GM13977 (cell line): ENCODE results near the gene HBG2.

Experiments used
- DNase-seq: peaks from one replicate; pipeline ENCODE4 v3.0.0; 2012; ENCODE audit warnings: low spot score
- CTCF ChIP-seq: IDR thresholded peaks from 2 replicates; pipeline ENCODE4 v1.5.1; 2012; ENCODE audit warnings: mild to moderate bottlenecking, control low read depth; ENCODE audit not compliant: insufficient read depth; ENCODE audit errors: extremely low read depth, missing control alignments
- in situ Hi-C: fragments of 300-500 bp; cut with MboI; formaldehyde crosslinking; loops from one replicate; pipeline ENCODE4 v1.12.0; 2022; ENCODE audit warnings: low sequenced_read_pairs, low pct_unique_long_range_greater_than_20kb, mixed read lengths, inconsistent platforms; ENCODE audit not compliant: unreplicated experiment

Gene HBG2

GRCh38 chr11:5293028-5293427 is 38.4 kb upstream of the HBG2 start:
- no peak for TF ChIP-seq CTCF
- no peak for DNase-seq
- in situ Hi-C loops: no loop called here

- DNase-seq: peak; percentile 59
- TF ChIP-seq CTCF: peak; percentile 67
- in situ Hi-C loops: no loop called here
Measured at GRCh38 chr11:5291207-5291838, 36.7 kb upstream of the HBG2 start.

- no peak for TF ChIP-seq CTCF
- in situ Hi-C loops: no loop called here
- DNase-seq: no peak
Measured at GRCh38 chr11:5290106-5290505, 35.5 kb upstream of the HBG2 start.

- in situ Hi-C loops: no loop called here
- DNase-seq: no peak
- no peak for TF ChIP-seq CTCF
Measured at GRCh38 chr11:5289696-5290095, 35.1 kb upstream of the HBG2 start.

GRCh38 chr11:5288906-5289550 is 34.4 kb upstream of the HBG2 start:
- no peak for TF ChIP-seq CTCF
- no peak for DNase-seq
- in situ Hi-C loops: no loop called here

GRCh38 chr11:5288108-5288905 is 33.7 kb upstream of the HBG2 start:
- in situ Hi-C loops: no loop called here
- TF ChIP-seq CTCF: no peak
- DNase-seq: no peak
